Testis (tissue), 2 donors: ENCODE data around the gene CEP85L.

Experiments
- CTCF ChIP-seq, 3 experiments: fragments of 450-650 bp in 2 of 3; fragments of 200-600 bp in 1 of 3; sonication (generic) in 1 of 3; IDR thresholded peaks; one replicate each; pipeline ENCODE4 v1.5.1; 2016 to 2019; ENCODE audit warnings: antibody characterized with exemption in 3 of 3, mild to moderate bottlenecking in 2 of 3, moderate library complexity in 1 of 3
- POLR2A ChIP-seq: fragments of 450-650 bp; IDR thresholded peaks from one replicate; pipeline ENCODE4 v1.6.1; 2017; ENCODE audit warnings: antibody characterized with exemption, mild to moderate bottlenecking, moderate library complexity

- TF ChIP-seq CTCF (IDR thresholded peaks at IDR 0.05) (no peak), POLR2A (no peak)
Measured at GRCh38 chr6:118656847-118657451, 5.6 kb upstream of the CEP85L start.
